A673 (cell line): Measurements from ENCODE around the gene SPATS1. TPM values are rescaled to one million over a fixed set of nuclear protein-coding genes. Genes with fewer than 3 reads are reported as not detected.
"Not testable (repeated sequence)": the region's sequence is repeated elsewhere in the genome, so short reads cannot be mapped to it uniquely, and the experiment has no call there.

Experiments
- BruUV-seq: library from RNA; stranded (reverse); fragments of 400-500 nt; replicated peaks from 2 replicates; lab custom pipeline; 2021; lab: Mats Ljungman, UMichigan
- CTCF ChIA-PET: fragments of 300-600 bp; sonication (Branson Sonifier 250); formaldehyde crosslinking; loops from one replicate; lab custom pipeline; 2022; ENCODE audit warnings: antibody characterized with exemption; lab: Charles Lee
- POLR2A ChIA-PET: fragments of 300-600 bp; sonication (Branson Sonifier 250); formaldehyde crosslinking; loops from one replicate; lab custom pipeline; 2022; ENCODE audit warnings: antibody characterized with exemption; ENCODE audit not compliant: low non-redundant PET; lab: Charles Lee
- DNase-seq: peaks from one replicate; pipeline ENCODE4 v3.0.0-alpha.2; 2015; ENCODE audit warnings: low spot score
- H3K27ac ChIP-seq: fragments of 200-600 bp; sonication (generic); 2 replicates; pipeline ENCODE4 v1.5.1; 2016; ENCODE audit warnings: mixed run types, low read depth, mild to moderate bottlenecking, mixed read lengths, antibody characterized with exemption, low read length; ENCODE audit not compliant: poor library complexity, severe bottlenecking
- H3K27me3 ChIP-seq: fragments of 200-600 bp; sonication (generic); replicated peaks from 2 replicates; pipeline ENCODE4 v1.6.1; 2017; ENCODE audit warnings: mixed run types, low read depth, mild to moderate bottlenecking, mixed read lengths, antibody characterized with exemption, low read length; ENCODE audit not compliant: insufficient read depth, poor library complexity
- H3K36me3 ChIP-seq: fragments of 200-600 bp; sonication (generic); 2 replicates; pipeline ENCODE4 v1.6.1; 2016; ENCODE audit warnings: mixed run types, mild to moderate bottlenecking, mixed read lengths, antibody characterized with exemption, low read length; ENCODE audit not compliant: insufficient read depth, poor library complexity, severe bottlenecking
- H3K4me1 ChIP-seq: fragments of 200-600 bp; sonication (generic); 2 replicates; pipeline ENCODE4 v1.6.1; 2017; ENCODE audit warnings: mixed run types, mild to moderate bottlenecking, mixed read lengths, antibody characterized with exemption, low read length; ENCODE audit not compliant: insufficient read depth, poor library complexity, severe bottlenecking
- H3K4me3 ChIP-seq: fragments of 200-600 bp; sonication (generic); 2 replicates; pipeline ENCODE4 v1.5.1; 2016; ENCODE audit warnings: low read depth, mixed run types, mild to moderate bottlenecking, mixed read lengths, low read length; ENCODE audit not compliant: poor library complexity, severe bottlenecking
- H3K9me3 ChIP-seq: fragments of 200-600 bp; sonication (generic); 2 replicates; pipeline ENCODE4 v1.6.1; 2016; ENCODE audit warnings: mixed run types, low read depth, mild to moderate bottlenecking, mixed read lengths, antibody characterized with exemption, low read length; ENCODE audit not compliant: poor library complexity, severe bottlenecking
- EZH2 ChIP-seq: fragments of 200-600 bp; sonication (generic); IDR thresholded peaks from 2 replicates; pipeline ENCODE4 v1.6.1; 2017; ENCODE audit warnings: borderline replicate concordance, low read depth, mild to moderate bottlenecking, mixed read lengths, antibody characterized with exemption, low read length; ENCODE audit not compliant: poor library complexity, severe bottlenecking
- intact Hi-C: fragments of 100-400 bp; cut with micrococcal nuclease; formaldehyde crosslinking; loops from one replicate; pipeline ENCODE4 v1.10.0; 2022; ENCODE audit not compliant: unreplicated experiment
- total RNA-seq: library from RNA; stranded (reverse); gene quantifications from 2 replicates; pipeline ENCODE4 v1.2.3, GENCODE V29; 2021
- TF ChIP-seq, protein P1 (sequence below): fragments of 300-800, 200-600 bp; sonication (generic); conservative IDR thresholded peaks from 2 replicates; pipeline ENCODE4 v1.5.1; 2017; ENCODE audit warnings: low read depth, mild to moderate bottlenecking, antibody characterized with exemption, low read length, moderate library complexity, mixed read lengths

SPATS1 gene
- total RNA-seq, 1 experiment from 2014 or later: not detected

DNA sequence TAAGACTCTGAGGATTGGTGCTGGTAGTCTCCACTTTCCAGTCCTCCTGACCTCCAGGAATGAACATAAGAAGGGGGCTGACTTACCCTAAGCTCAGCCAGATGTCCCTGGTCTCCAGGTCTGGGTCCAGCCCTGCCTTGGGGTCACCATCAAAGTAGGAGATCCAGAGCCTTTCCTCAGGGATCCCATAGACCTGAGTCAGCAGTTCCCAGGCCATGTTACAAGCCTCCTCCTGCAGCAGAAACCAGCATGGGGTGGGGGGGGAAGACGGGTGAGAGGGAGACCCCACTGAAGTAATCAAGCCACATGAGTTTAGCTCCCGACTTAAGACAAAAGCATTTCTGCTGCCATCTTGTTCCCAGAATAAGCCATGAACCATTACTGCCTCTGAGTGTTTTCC is 31.1 kb upstream of the SPATS1 start:
- DNase-seq: no peak
- peaks cover 30% of the 10 kb centered on the region for H3K36me3 ChIP-seq
- intact Hi-C loops: no loop called here
- BruUV-seq: no TSS peak
- H3K4me1 ChIP-seq: peaks cover 6% of the 10 kb centered on the region
- H3K27me3 ChIP-seq: no peaks in the 10 kb centered on the region
- H3K9me3 ChIP-seq: no peaks in the 10 kb centered on the region
- no peak overlapping the region for H3K4me3 ChIP-seq
- TF ChIP-seq, protein P1, sequence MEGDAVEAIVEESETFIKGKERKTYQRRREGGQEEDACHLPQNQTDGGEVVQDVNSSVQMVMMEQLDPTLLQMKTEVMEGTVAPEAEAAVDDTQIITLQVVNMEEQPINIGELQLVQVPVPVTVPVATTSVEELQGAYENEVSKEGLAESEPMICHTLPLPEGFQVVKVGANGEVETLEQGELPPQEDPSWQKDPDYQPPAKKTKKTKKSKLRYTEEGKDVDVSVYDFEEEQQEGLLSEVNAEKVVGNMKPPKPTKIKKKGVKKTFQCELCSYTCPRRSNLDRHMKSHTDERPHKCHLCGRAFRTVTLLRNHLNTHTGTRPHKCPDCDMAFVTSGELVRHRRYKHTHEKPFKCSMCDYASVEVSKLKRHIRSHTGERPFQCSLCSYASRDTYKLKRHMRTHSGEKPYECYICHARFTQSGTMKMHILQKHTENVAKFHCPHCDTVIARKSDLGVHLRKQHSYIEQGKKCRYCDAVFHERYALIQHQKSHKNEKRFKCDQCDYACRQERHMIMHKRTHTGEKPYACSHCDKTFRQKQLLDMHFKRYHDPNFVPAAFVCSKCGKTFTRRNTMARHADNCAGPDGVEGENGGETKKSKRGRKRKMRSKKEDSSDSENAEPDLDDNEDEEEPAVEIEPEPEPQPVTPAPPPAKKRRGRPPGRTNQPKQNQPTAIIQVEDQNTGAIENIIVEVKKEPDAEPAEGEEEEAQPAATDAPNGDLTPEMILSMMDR: no peak
- CTCF ChIA-PET: no interaction called here
- POLR2A ChIA-PET: no interaction called here
- no peak overlapping the region for H3K27ac ChIP-seq

DNA sequence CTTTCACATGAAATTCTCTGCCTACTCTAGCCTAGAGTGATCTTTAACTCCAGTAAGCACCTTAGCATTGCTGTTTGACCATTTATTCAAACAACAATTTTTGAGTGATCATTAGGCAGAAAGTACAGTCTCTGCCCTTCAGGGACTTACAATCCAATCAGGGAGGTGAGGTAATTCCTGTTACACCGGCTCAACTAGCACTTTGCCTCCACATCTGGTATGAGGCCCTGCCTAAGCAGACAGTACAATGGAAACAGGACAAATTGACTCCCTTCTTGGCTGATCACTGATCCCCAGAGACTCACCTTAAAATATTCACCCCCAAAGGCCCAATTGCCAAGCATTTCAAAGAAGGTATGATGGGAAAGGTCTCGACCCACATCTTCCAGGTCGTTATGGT is 30.7 kb upstream of the SPATS1 start:
- no TSS peak for BruUV-seq
- DNase-seq: no peak
- Histone ChIP-seq H3K27me3 (no peaks in the 10 kb centered on the region), H3K4me3 (peak overlapping the region; percentile 92), H3K4me1 (peaks cover 6% of the 10 kb centered on the region), H3K36me3 (peaks cover 30% of the 10 kb centered on the region), H3K27ac (no peak overlapping the region), H3K9me3 (no peaks in the 10 kb centered on the region)
- POLR2A ChIA-PET: no interaction called here
- intact Hi-C loops: no loop called here
- CTCF ChIA-PET: no interaction called here
- TF ChIP-seq, protein P1: no peak
- no peak for TF ChIP-seq EZH2

DNA sequence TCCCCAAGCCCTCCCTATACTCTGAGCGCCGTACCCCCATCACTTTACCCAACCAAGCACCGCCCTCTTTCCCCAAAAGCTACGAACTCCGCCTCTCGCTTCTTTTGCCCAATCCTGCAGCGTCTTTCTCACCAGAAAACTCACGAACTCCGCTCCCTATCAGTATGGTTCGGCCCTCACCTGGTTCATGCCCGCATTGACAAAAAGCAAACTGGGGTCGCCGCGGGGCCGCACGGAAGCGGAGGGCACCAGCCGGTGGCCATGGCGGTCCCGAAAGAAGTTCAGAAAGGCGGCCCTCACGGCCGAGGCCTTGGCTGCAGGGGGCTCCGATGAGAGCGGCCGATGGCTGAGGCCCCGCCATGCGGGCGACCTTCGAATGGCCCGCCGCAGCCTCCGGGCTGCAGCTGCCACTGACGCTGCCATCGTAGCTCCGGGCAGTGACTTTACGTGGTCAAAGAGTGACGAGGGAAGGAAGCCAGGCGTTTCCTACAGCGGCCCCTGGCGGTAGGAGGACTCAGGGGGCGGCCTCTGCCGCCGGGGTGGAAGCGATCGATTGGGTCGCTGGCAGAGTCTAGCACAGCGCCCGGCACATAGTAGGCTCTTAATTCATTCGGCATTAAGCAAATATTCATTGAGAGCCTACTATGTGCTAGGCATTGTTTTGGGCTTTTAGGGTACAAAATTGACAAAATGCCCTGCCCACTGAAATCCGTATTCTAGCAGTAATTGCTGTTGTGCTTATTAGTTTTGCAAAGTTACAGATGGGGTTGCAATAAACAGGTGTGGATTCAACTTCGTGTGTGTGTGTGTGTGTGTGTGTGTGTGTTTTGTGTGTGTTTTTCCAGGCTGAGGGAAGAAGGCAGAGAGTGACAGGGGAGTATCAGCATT is 29.3 kb upstream of the SPATS1 start, which contains the start of gene AARS2:
TSS of gene AARS2 (minus strand) at position 447 of the 888 bp plus-strand sequence. CDS start at position 423, 24 bp downstream.
- H3K4me3 ChIP-seq: peak within 1 kb of the TSS; percentile 92
- peaks cover 30% of the 10 kb centered on the region for H3K36me3 ChIP-seq
- no TSS peak for BruUV-seq
- peaks cover 6% of the 10 kb centered on the region for H3K4me1 ChIP-seq
- ChIA-PET POLR2A (interaction anchor here (0.8 kb wide), 1 partner anchor 74 kb away, joined by 3 read pairs; no protein-coding TSS in a partner anchor), CTCF (interaction anchor here (0.5 to 1.3 kb wide), 9 partner anchors 8 to 557 kb away, joined by 3 to 6 read pairs (median 4); partner anchors contain the start of genes CDC5L and TMEM151B)
- intact Hi-C loops: no loop called here
- H3K27ac ChIP-seq: peak within 1 kb of the TSS; percentile 92
- DNase-seq: peak; percentile 92
- TF ChIP-seq EZH2: no peak
- TF ChIP-seq, protein P1: peak; percentile 98
- H3K27me3 ChIP-seq: no peaks in the 10 kb centered on the region
- H3K9me3 ChIP-seq: no peaks in the 10 kb centered on the region

DNA sequence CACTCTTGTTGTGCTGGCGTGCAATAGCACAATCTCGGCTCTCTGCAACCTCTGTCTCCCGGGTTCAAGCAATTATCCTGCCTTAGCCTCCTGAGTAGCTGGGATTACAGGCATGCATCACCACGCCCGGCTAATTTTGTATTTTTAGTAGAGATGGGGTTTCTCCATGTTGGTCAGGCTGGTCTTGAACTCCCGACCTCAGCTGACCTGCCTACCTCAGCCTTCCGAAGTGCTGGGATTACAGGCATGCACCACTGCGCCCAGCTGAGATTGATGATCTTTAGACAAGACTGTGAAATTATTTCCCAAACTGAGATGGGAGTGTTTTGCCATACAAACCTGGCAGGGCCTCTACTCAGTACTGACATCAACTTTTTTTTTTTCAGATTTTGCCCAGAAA is 27.8 kb upstream of the SPATS1 start:
- POLR2A ChIA-PET: not testable (repeated sequence)

More for the DNA sequence above, 27.8 kb upstream of the SPATS1 start:
- intact Hi-C loops, CTCF ChIA-PET, H3K27ac ChIP-seq, BruUV-seq, H3K9me3 ChIP-seq, H3K4me3 ChIP-seq, DNase-seq, H3K4me1 ChIP-seq: not testable (repeated sequence)
- peaks cover 13% of the 10 kb centered on the region for H3K27me3 ChIP-seq
- H3K36me3 ChIP-seq: peaks cover 23% of the 10 kb centered on the region
